Gastrocnemius medialis (tissue), 4 donors: ENCODE data around the gene ZBED4. TPM values are rescaled to one million over a fixed set of nuclear protein-coding genes. Genes with fewer than 3 reads are reported as not detected.

Experiments
- ATAC-seq, 2 donors: fragments of 150-250 bp; one replicate each; pipeline ENCODE4 v1.9.1; 2016
- DNase-seq, 2 donors: peaks; one replicate each; pipeline ENCODE4 v3.0.0-alpha.2; 2019
- H3K27ac ChIP-seq, 4 donors: fragments of 200-600 bp; sonication (generic); 1 replicate in 1 of 4; 2 replicates in 3 of 4; pipeline ENCODE4 v1.5.1; 2016 to 2018; ENCODE audit warnings: mild to moderate bottlenecking in 2 of 4, moderate library complexity in 1 of 4
- H3K27me3 ChIP-seq, 3 donors: fragments of 200-600 bp; sonication (generic) in 2 of 3; 1 replicate in 1 of 3; 2 replicates in 2 of 3; pipeline versions ENCODE4 v1.5.1 to v1.6.0; 2016 to 2019; ENCODE audit warnings: mild to moderate bottlenecking in 1 of 3, moderate library complexity in 1 of 3
- H3K36me3 ChIP-seq, 2 donors: fragments of 200-600 bp; sonication (generic) in 1 of 2; one replicate each; pipeline ENCODE4 v1.5.1; 2017 to 2018
- H3K4me1 ChIP-seq, 2 donors: fragments of 200-600 bp; sonication (generic) in 1 of 2; one replicate each; pipeline ENCODE4 v1.5.1; 2016 to 2017; ENCODE audit warnings: mild to moderate bottlenecking in 2 of 2
- H3K4me3 ChIP-seq, 4 donors: fragments of 200-600 bp; sonication (generic) in 3 of 4; 1 replicate in 1 of 4; 2 replicates in 3 of 4; pipeline ENCODE4 v1.5.1; 2016 to 2019; ENCODE audit warnings: mild to moderate bottlenecking in 2 of 4
- H3K9me3 ChIP-seq, 3 donors: fragments of 200-600 bp; sonication (generic) in 2 of 3; 1 replicate in 1 of 3; 2 replicates in 2 of 3; pipeline ENCODE4 v1.5.1; 2016 to 2019
- CTCF ChIP-seq, 5 experiments: fragments of 450-650 bp in 3 of 5; fragments of 200-600 bp in 2 of 5; sonication (generic) in 2 of 5; IDR thresholded peaks in 4 of 5; conservative IDR thresholded peaks in 1 of 5; 1 replicate in 4 of 5; 2 replicates in 1 of 5; pipeline ENCODE4 v1.5.1; 2016 to 2019; ENCODE audit warnings: antibody characterized with exemption in 5 of 5, mild to moderate bottlenecking in 3 of 5, moderate library complexity in 3 of 5
- POLR2A ChIP-seq, 2 donors: fragments of 450-650 bp; IDR thresholded peaks; one replicate each; pipeline ENCODE4 v1.6.1; 2017; ENCODE audit warnings: antibody characterized with exemption in 2 of 2, mild to moderate bottlenecking in 2 of 2, moderate library complexity in 2 of 2
- in situ Hi-C, 4 donors: fragments of 200-750 bp; cut with MboI; loops; one replicate each; pipeline versions ENCODE4 v1.15.0 to v1.8.0; 2017; ENCODE audit warnings: low sequenced_read_pairs in 4 of 4
- intact Hi-C: fragments of 100-400 bp; cut with DNase I; formaldehyde crosslinking; loops from one replicate; pipeline ENCODE4 v1.15.1; 2023; ENCODE audit warnings: low total_unique reads
- total RNA-seq, 4 donors: library from RNA; depleted of rRNA; stranded (reverse); fragments of >200 nt; gene quantifications; one replicate each; pipeline versions ENCODE4 v1.1.0 to v1.2.3, GENCODE V29; 2016

ZBED4 gene
- total RNA-seq, 4 donors from 2014 or later: 6.7 to 8.4 (median 7.5) TPM

DNA sequence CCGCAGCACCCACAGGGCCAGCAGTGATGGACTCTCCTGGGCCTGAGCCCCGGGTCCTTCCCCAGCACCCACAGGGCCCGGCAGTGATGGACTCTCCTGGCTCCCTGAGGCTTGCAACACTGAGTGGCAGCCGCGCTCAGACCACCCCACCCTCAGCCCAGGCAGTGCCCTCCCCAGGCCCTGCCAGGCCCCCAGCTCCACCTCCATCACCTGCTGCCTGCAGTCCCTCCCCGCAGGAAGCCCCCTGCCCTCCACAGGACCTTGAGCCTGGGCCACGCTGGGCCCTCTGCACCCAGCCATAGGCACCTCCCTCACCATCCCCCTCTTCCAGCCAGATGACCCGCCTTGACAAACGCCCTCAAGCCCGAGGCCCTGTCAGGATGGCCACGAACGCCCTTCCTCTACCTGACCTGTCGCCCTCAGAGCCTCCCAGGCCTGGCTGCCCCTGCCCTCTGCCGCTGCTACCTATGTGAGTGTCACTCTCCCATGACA, 53.2 kb downstream of the ZBED4 start:
- in situ Hi-C loops (no loop called here), intact Hi-C loops (no loop called here)
- Histone ChIP-seq H3K4me1 (no peaks in the 10 kb centered on the region), H3K27me3 (no peaks in the 10 kb centered on the region), H3K4me3 (no peak overlapping the region), H3K9me3 (no peaks in the 10 kb centered on the region), H3K36me3 (peaks cover 0 to 67% of the 10 kb centered on the region in 2 donors), H3K27ac (no peak overlapping the region)
- TF ChIP-seq POLR2A (IDR thresholded peaks at IDR 0.05) (no peak), CTCF (IDR thresholded peaks at IDR 0.05 in 4 of 5, conservative IDR thresholded peaks at IDR 0.05 in 1 of 5) (no peak)
- ATAC-seq: no peak
- DNase-seq: no peak

DNA sequence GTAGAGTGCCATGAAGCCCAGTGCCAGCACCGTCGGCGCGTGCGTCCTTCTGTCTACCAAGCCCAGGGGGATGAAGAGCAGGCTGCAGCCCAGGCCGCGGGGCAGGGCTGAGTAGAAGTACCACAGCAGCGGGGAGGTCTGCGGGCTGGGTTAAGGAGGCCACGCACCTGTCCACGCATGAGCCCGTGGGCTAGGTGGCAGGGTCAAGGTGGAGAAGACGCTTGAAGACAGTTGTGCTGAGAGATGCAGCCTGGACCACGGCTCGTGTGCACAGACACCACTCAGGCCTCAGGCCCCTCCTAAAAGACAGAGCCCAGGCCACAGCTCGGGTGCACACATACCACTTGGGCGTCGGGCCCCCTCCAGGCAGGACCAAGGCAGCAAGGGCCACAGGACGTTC, 54.2 kb downstream of the ZBED4 start:
- H3K27ac ChIP-seq: no peak overlapping the region
- H3K27me3 ChIP-seq: no peaks in the 10 kb centered on the region
- in situ Hi-C loops (no loop called here), intact Hi-C loops (no loop called here)
- TF ChIP-seq CTCF (IDR thresholded peaks at IDR 0.05 in 4 of 5, conservative IDR thresholded peaks at IDR 0.05 in 1 of 5) (no peak), POLR2A (IDR thresholded peaks at IDR 0.05) (no peak)
- peaks cover 0 to 64% of the 10 kb centered on the region in 2 donors for H3K36me3 ChIP-seq
- DNase-seq (no peak), ATAC-seq (no peak)
- H3K4me1 ChIP-seq: no peaks in the 10 kb centered on the region
- H3K9me3 ChIP-seq: no peaks in the 10 kb centered on the region
- no peak overlapping the region for H3K4me3 ChIP-seq

DNA sequence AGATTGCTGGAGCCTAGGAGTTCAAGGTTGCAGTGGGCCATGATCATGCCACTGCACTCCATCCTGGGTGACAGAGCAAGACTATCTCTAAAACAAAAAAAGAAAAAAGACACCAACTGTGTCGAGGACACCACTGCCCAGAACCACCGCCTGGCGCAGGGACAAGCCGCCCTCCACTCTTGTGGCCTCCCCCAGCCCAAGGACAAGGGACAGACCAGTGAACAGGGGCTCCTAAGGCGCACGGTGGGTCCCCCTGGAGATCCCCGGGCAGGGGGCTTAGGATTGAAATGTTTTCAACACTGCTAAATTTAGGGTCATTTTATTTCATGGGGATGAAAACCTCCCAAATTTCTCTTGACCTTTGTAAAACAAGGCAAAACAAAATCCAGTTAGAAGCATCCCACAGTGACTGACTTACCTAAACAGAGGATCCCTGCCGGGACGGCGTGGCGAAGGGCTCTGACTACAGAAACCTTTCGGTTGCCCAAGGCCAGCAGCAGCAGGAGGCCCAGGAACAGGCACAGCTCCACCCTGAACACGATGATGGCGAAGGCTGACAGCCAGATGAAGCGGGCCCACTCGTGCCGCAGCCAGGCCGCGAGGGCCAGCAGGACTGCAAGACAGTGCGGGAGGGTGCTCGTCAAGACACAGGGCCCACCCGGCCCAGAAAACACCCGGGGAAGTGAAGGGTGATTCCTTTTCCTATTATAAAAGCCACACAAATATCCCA, 56.0 kb downstream of the ZBED4 start:
- H3K9me3 ChIP-seq: no peaks in the 10 kb centered on the region
- ATAC-seq (no peak), DNase-seq (no peak)
- H3K27me3 ChIP-seq: no peaks in the 10 kb centered on the region
- no peaks in the 10 kb centered on the region for H3K4me1 ChIP-seq
- in situ Hi-C loops (loop anchor here in 2 of 4 donors (10.0 kb wide), 2 partner anchors 55 to 135 kb away; partner anchors contain the start of gene ZBED4 (in 1 of the 2)), intact Hi-C loops (no loop called here)
- peaks cover 0 to 56% of the 10 kb centered on the region in 2 donors for H3K36me3 ChIP-seq
- no peak overlapping the region for H3K27ac ChIP-seq
- TF ChIP-seq CTCF (IDR thresholded peaks at IDR 0.05 in 4 of 5, conservative IDR thresholded peaks at IDR 0.05 in 1 of 5) (no peak), POLR2A (IDR thresholded peaks at IDR 0.05) (no peak)
- H3K4me3 ChIP-seq: no peak overlapping the region

DNA sequence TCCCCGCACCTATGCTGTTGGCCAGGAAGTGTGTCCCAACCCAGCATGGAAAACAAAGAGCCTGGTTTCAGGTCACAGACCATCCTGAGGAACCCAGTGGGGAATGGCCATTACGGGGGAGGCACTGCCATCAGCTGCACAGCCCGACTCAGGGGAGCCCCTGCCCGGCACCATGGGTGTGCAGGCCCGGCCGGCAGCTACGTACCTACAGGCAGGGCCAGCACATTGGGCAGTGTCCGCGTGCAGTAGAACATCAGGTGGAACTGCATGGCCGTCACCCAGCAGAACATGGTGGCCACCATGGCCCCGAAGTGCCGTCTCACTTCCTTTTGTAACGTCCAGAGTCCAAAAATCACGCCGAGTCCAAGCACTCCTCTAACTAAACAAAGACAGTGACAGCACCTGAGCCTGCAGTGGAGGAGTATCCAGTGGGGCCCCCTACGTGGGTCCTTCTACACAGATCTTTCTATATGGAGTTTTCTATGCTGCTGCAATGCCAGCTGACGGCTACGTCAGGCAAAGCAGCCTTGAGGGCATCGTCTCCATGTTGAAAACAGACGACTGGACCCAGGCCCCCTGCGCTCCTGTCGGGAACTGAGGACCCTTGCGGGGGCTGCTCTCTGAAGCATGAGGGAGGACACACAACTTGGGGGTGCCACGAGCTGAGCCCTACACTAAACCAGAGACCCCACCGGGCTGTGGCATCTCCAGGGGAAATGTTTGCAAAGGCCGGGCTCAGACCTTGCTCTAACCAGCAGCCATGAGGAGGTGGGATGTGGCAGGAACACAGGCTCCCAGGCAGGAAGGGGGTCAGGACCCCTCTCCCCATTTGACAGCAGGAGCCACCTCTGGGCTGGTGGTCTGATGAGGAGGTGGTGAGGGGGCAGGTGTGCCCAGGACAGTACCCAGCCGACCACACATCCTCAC, 56.8 kb downstream of the ZBED4 start:
- ATAC-seq (no peak), DNase-seq (no peak)
- intact Hi-C loops: no loop called here
- Histone ChIP-seq H3K36me3 (peaks cover 0 to 56% of the 10 kb centered on the region in 2 donors), H3K27me3 (no peaks in the 10 kb centered on the region), H3K4me3 (no peak overlapping the region), H3K9me3 (no peaks in the 10 kb centered on the region), H3K4me1 (no peaks in the 10 kb centered on the region), H3K27ac (no peak overlapping the region)
- no peak for TF ChIP-seq POLR2A (IDR thresholded peaks at IDR 0.05)
- TF ChIP-seq CTCF (IDR thresholded peaks at IDR 0.05 in 4 of 5, conservative IDR thresholded peaks at IDR 0.05 in 1 of 5): no peak
- in situ Hi-C loops: loop anchor here in 2 of 4 donors (10.0 kb wide), 2 partner anchors 56 to 136 kb away; partner anchors contain the start of gene ZBED4 (in 1 of the 2)
